PC-3 (cell line): ENCODE measurements around the gene PRRX1. TPM values are rescaled to one million over a fixed set of nuclear protein-coding genes. Genes with fewer than 3 reads are reported as not detected.

Experiments
- ATAC-seq: fragments of 200-7000 bp; cut with Tn5 transposase; 2 replicates; pipeline ENCODE4 v1.9.1; 2020; ENCODE audit warnings: mild to moderate bottlenecking, moderate library complexity
- BruUV-seq: library from RNA; stranded (reverse); fragments of 400-500 nt; replicated peaks from 2 replicates; lab custom pipeline; 2021; lab: Mats Ljungman, UMichigan
- CTCF ChIA-PET: fragments of 300-600 bp; sonication (Branson Sonifier 250); formaldehyde crosslinking; loops from one replicate; lab custom pipeline; 2022; ENCODE audit warnings: antibody characterized with exemption; lab: Charles Lee
- POLR2A ChIA-PET: fragments of 300-600 bp; sonication (Branson Sonifier 250); formaldehyde crosslinking; loops from one replicate; lab custom pipeline; 2022; ENCODE audit warnings: antibody characterized with exemption; ENCODE audit not compliant: unreplicated experiment; lab: Charles Lee
- DNase-seq: peaks from one replicate; pipeline ENCODE4 v3.0.0-alpha.2; 2015
- H2AFZ ChIP-seq: fragments of 300-600 bp; sonication (generic); 2 replicates; pipeline ENCODE4 v1.6.0; 2016; ENCODE audit warnings: antibody characterized with exemption, low read length
- H3F3A ChIP-seq: fragments of 300-600 bp; sonication (generic); one replicate; pipeline ENCODE4 v1.6.0; 2017; ENCODE audit warnings: antibody characterized with exemption, low read length, control low read depth, mild to moderate bottlenecking; ENCODE audit not compliant: unreplicated experiment
- H3K27ac ChIP-seq: fragments of 300-600 bp; sonication (generic); 2 replicates; pipeline ENCODE4 v1.5.1; 2016; ENCODE audit warnings: mild to moderate bottlenecking, low read length
- H3K27me3 ChIP-seq: fragments of 300-600 bp; sonication (generic); 2 replicates; pipeline ENCODE4 v1.6.1; 2016; ENCODE audit warnings: low read length, mixed read lengths
- H3K36me3 ChIP-seq: fragments of 300-600 bp; sonication (generic); 2 replicates; pipeline ENCODE4 v1.6.1; 2016; ENCODE audit warnings: low read depth, mixed run types, low read length, mixed read lengths
- H3K4me1 ChIP-seq: fragments of 300-600 bp; sonication (generic); 2 replicates; pipeline ENCODE4 v1.5.1; 2016; ENCODE audit warnings: low read length; ENCODE audit not compliant: insufficient read depth
- H3K4me2 ChIP-seq: fragments of 300-600 bp; sonication (generic); 2 replicates; pipeline ENCODE4 v1.6.0; 2016; ENCODE audit warnings: low read length
- H3K4me3 ChIP-seq: fragments of 300-600 bp; sonication (generic); 2 replicates; pipeline ENCODE4 v1.5.1; 2016; ENCODE audit warnings: mild to moderate bottlenecking, low read length, mixed read lengths
- H3K79me2 ChIP-seq: fragments of 300-600 bp; sonication (generic); 2 replicates; pipeline ENCODE4 v1.6.1; 2017; ENCODE audit warnings: low read length, mixed read lengths
- H3K9ac ChIP-seq: fragments of 300-600 bp; sonication (generic); 2 replicates; pipeline ENCODE4 v1.6.0; 2016; ENCODE audit warnings: mild to moderate bottlenecking, low read length
- H3K9me2 ChIP-seq: fragments of 300-600 bp; sonication (generic); replicated peaks from 2 replicates; pipeline ENCODE4 v1.6.1; 2016; ENCODE audit warnings: mixed run types, low read length, mixed read lengths
- H3K9me3 ChIP-seq: fragments of 300-600 bp; sonication (generic); 2 replicates; pipeline ENCODE4 v1.6.1; 2016; ENCODE audit warnings: low read length, mixed read lengths
- H4K20me1 ChIP-seq: fragments of 300-600 bp; sonication (generic); 2 replicates; pipeline ENCODE4 v1.6.1; 2016; ENCODE audit warnings: low read length, mixed read lengths
- CTCF ChIP-seq: fragments of 300-600 bp; sonication (generic); conservative IDR thresholded peaks from 2 replicates; pipeline ENCODE4 v1.5.1; 2017; ENCODE audit warnings: antibody characterized with exemption, low read depth, mild to moderate bottlenecking, low read length
- EZH2 ChIP-seq: fragments of 300-600 bp; sonication (generic); IDR thresholded peaks from one replicate; pipeline ENCODE4 v1.6.1; 2017; ENCODE audit warnings: antibody characterized with exemption, mild to moderate bottlenecking, low read length; ENCODE audit not compliant: unreplicated experiment
- EZH2phosphoT487 ChIP-seq: fragments of 300-600 bp; sonication (generic); IDR thresholded peaks from 2 replicates; pipeline ENCODE4 v1.6.1; 2018; ENCODE audit warnings: mild to moderate bottlenecking, antibody characterized with exemption, low read length, borderline replicate concordance
- intact Hi-C: fragments of 100-400 bp; cut with micrococcal nuclease; formaldehyde crosslinking; loops from 2 replicates; pipeline ENCODE4 v1.9.0; 2023
- total RNA-seq: library from RNA; depleted of rRNA; stranded (reverse); fragments of >200 nt; gene quantifications from 2 replicates; pipeline ENCODE4 v1.2.3, GENCODE V29; 2014; rRNA removed

PRRX1 gene
- total RNA-seq, 1 experiment from 2014 or later, result not detected

GRCh38 chr1:170770254-170770653, 106.3 kb downstream of the PRRX1 start:
- H2AFZ ChIP-seq, result no peak overlapping the region
- no peak for ATAC-seq
- CTCF ChIA-PET, result no interaction called here
- H3K4me3 ChIP-seq, result no peak overlapping the region
- H3K9me2 ChIP-seq, result no peaks in the 10 kb centered on the region
- no peaks in the 10 kb centered on the region for H3K4me1 ChIP-seq
- DNase-seq, result no peak
- 0 out of 2 replicates have a peak, but pooled peaks cover 7% of the 10 kb centered on the region for H3K27me3 ChIP-seq
- no TSS peak for BruUV-seq
- no peaks in the 10 kb centered on the region for H3K36me3 ChIP-seq
- H4K20me1 ChIP-seq, result no peaks in the 10 kb centered on the region
- H3K27ac ChIP-seq, result no peak overlapping the region
- no peaks in the 10 kb centered on the region for H3F3A ChIP-seq
- POLR2A ChIA-PET, result interaction anchor here (0.6 kb wide), 1 partner anchor 294 kb away, joined by 3 read pairs; no protein-coding TSS in a partner anchor
- intact Hi-C loops, result no loop called here
- no peak for TF ChIP-seq CTCF
- no peak for TF ChIP-seq EZH2phosphoT487
- TF ChIP-seq EZH2, result no peak
- no peaks in the 10 kb centered on the region for H3K79me2 ChIP-seq
- no peak overlapping the region for H3K9ac ChIP-seq
- H3K4me2 ChIP-seq, result no peak overlapping the region
- H3K9me3 ChIP-seq, result no peaks in the 10 kb centered on the region

- H2AFZ ChIP-seq, result no peak overlapping the region
- H3K27ac ChIP-seq, result no peak overlapping the region
- H3F3A ChIP-seq, result no peaks in the 10 kb centered on the region
- H3K4me3 ChIP-seq, result no peak overlapping the region
- BruUV-seq, result no TSS peak
- ATAC-seq, result no peak
- no peaks in the 10 kb centered on the region for H4K20me1 ChIP-seq
- no peaks in the 10 kb centered on the region for H3K9me3 ChIP-seq
- CTCF ChIA-PET, result no interaction called here
- H3K9ac ChIP-seq, result no peak overlapping the region
- 0 out of 2 replicates have a peak, but pooled peaks cover 7% of the 10 kb centered on the region for H3K27me3 ChIP-seq
- H3K4me2 ChIP-seq, result no peak overlapping the region
- no peak for TF ChIP-seq EZH2phosphoT487
- H3K4me1 ChIP-seq, result no peaks in the 10 kb centered on the region
- H3K9me2 ChIP-seq, result no peaks in the 10 kb centered on the region
- H3K79me2 ChIP-seq, result no peaks in the 10 kb centered on the region
- intact Hi-C loops, result no loop called here
- POLR2A ChIA-PET, result no interaction called here
- DNase-seq, result no peak
- H3K36me3 ChIP-seq, result no peaks in the 10 kb centered on the region
Observed at GRCh38 chr1:170776252-170776651, 112.3 kb downstream of the PRRX1 start.

- Histone ChIP-seq H4K20me1 (no peaks in the 10 kb centered on the region), H3K9me2 (no peaks in the 10 kb centered on the region), H3K27me3 (0 out of 2 replicates have a peak, but pooled peaks cover 7% of the 10 kb centered on the region), H3K79me2 (no peaks in the 10 kb centered on the region), H3K36me3 (no peaks in the 10 kb centered on the region), H3F3A (no peaks in the 10 kb centered on the region), H3K9ac (no peak overlapping the region), H3K9me3 (no peaks in the 10 kb centered on the region), H2AFZ (no peak overlapping the region), H3K4me3 (no peak overlapping the region), H3K27ac (no peak overlapping the region), H3K4me2 (no peak overlapping the region), H3K4me1 (no peaks in the 10 kb centered on the region)
- ATAC-seq (no peak), DNase-seq (no peak)
- BruUV-seq, result no TSS peak
- intact Hi-C loops, result no loop called here
- TF ChIP-seq EZH2, result no peak
- no peak for TF ChIP-seq CTCF
- TF ChIP-seq EZH2phosphoT487, result no peak
- CTCF ChIA-PET, result no interaction called here
- POLR2A ChIA-PET, result no interaction called here
Observed at GRCh38 chr1:170776777-170777176, 112.8 kb downstream of the PRRX1 start.

Other genes starting within 250 kb of the PRRX1 start
- 22.1 and 23.2 TPM in 2 replicates for gene GORAB, start 132.0 kb upstream of the PRRX1 start, total RNA-seq